Epithelial cell of prostate (primary cell): ENCODE measurements around the gene BTBD9.

ENCODE experiments used
- DNase-seq: peaks from one replicate; pipeline ENCODE4 v3.0.0-alpha.2; 2011; ENCODE audit warnings: low read depth, low spot score
- H3K27ac ChIP-seq: fragments of 450-650 bp; 2 replicates; pipeline ENCODE4 v1.5.1; 2017; ENCODE audit warnings: mild to moderate bottlenecking

BTBD9 gene

DNA sequence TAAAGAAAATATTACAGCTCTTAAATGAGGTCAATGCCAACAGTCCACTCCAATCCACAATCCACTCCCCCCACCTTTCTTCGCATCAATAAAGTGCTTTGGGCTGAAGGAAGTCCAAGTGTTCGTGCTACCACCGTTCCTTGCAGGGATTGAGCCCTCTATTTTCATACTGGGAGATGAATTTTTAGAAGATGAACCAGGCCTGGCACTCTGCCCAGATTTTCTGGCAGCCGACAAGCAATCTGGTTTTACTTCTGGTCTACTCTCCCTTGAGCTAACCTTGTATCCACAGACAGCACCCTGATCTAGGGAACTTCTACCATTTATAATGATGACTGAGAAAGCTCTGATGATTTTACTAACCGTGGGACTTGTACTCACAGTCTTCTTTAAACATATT lies 72.3 kb downstream of the BTBD9 start:
- no peak overlapping the region for H3K27ac ChIP-seq
- peak; percentile 14 for DNase-seq

DNA sequence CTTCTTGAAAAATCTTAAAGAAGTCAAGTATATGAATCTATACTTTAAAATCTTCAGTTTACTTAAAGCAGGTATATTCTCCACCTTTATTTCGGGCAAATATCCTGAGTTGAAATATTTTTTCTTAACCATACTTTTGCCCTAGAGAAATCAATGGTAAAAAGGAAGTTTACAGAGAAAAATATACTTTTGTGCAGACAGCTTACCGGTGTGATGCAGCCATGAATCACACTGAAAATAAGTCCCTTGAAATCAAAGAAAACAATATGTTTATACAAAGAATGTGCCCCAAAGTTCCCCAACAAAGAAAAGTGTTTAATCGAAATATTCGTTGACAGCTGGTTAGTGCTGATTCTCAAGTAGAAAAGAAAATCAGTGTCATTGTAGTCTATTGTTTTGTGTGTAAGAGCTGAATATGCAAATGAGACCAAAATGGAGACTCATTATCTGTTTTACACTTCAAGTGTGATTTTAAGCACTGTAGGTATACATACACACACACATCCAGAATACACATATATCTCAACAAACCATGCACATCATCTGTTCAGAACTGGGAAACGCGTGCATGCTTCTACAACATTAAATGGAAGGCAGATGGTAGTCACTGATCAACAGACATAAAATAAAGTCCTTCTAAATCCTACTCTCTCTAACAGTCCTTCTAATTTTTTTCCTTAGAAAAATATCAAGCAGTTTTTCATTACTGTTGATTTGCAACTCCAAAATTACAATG lies 73.3 kb downstream of the BTBD9 start:
- DNase-seq: no peak
- no peak overlapping the region for H3K27ac ChIP-seq

DNA sequence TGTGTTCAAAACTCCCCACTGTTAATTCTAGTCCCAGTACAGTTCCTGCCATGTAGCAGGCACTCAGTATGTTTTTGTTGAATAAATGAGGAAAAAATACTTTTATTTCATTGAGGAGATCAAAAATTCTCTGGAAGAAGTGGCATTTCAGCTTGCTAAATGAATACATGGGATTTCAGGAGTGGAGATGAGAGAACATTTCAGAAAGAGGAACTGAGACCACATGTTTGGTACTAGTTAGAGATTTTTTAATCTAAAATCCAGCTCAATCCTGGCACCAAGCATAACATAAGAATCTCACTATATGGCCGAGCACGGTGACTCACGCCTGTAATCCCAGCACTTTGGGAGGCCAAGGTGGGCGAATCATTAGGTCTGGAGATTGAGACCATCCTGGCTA lies 75.4 kb downstream of the BTBD9 start:
- no peak overlapping the region for H3K27ac ChIP-seq
- no peak for DNase-seq

DNA sequence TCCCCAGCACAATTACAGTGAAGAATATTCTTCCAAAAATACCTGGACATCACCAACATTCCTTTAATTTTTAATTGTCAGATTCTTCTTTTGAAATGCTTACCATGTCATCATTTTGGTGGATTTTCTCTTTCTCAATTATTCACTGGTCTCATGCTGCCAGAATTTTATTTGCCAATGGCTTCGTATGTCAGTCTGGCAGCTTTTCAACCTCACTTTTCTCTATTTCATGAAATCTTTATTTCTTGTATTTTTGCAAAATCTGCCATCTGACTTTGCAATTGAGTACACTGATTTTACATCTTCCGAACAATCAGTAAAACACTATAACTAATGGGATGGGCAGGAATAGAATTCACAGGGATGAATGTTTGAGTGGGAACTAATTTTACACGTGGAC lies 84.1 kb downstream of the BTBD9 start:
- no peak overlapping the region for H3K27ac ChIP-seq
- no peak for DNase-seq

DNA sequence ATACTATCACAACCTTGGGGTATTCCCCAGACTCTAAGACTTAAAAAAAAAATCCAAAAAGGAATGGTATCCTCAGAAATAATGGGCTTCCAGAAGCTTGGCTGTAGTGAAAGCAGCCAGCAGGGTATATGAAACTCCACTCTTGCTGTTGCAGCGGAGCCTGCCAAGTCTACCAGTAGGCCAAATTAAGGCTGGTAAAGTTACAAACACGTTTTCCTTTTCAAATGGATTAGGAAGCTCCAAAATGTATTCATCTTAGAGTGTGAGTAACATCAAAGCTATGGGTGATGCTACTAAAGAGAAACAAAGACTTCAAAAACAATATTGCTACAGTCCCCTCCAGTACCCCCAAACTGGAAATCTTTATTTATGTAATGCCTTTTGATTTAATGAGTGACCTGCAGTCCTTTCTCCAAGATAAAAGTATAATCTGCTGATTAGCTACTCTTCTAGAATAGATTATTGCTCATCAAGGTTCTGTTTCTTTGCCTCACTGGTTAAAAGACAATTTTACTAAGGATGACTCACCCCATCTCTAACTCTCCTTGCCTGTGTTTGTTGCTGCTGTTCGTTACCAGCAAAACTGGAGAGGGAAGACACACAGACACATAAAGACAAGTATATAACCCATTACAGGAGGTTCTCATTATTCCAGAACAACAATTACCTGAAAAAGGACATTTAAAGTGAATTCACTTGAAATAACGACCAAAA lies 84.9 kb downstream of the BTBD9 start:
- DNase-seq: no peak
- H3K27ac ChIP-seq: no peak overlapping the region

DNA sequence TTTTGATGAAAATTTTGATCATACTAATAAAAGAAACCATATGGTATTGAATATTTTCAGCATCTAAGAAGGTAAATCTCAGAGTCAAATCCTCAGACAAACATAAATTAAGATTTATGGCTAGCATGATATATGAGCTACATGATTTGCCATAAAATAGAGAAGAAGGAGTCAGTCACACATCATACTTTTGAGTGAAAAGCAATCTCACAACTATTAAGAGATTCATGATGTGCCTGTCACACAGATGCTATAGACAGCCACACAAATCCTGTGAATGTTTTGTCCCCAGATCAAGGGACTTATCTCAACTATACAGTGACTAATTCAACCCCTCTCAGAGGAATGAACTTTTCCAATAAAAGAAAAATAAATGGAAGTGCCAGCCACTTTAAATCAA lies 85.7 kb downstream of the BTBD9 start:
- no peak for DNase-seq
- no peak overlapping the region for H3K27ac ChIP-seq

DNA sequence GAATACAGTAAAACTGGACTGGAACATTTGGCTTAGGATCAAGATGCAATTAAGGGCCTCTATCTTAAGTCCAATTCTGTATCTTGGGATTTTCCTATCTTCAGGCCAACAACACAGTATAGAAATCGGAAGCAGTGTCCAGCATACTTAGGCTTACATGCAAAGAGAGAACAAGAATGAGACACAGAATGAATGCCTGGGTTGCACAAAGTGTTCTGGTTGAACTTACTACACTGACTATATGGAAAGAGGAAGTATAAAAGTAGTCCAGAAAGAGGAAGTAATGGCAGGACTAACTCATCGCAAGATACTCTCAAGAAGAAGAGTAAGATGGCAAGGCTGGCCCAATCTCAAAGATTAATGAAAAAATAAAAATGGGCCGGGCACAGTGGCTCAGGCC lies 87.6 kb downstream of the BTBD9 start:
- no peak for DNase-seq
- H3K27ac ChIP-seq: no peak overlapping the region

DNA sequence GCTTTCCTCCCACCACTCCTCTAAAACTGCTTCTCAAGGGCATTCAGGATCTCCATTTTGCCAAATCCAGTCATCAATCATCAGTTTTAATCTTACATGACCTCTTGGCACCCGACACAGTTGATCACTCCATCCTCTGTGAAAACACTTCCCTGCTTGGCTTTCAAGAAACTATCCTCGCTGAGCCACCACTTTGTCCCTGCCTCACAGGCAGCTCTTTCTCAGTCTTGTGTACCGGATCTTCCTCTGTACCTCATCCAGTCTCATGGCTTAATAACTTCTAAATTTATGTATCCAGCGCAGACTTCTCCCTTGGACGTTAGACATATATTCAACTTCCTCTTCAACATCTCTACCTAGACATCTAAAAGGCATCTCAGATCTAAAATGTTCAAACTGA lies 89.9 kb downstream of the BTBD9 start:
- no peak for DNase-seq
- no peak overlapping the region for H3K27ac ChIP-seq

DNA sequence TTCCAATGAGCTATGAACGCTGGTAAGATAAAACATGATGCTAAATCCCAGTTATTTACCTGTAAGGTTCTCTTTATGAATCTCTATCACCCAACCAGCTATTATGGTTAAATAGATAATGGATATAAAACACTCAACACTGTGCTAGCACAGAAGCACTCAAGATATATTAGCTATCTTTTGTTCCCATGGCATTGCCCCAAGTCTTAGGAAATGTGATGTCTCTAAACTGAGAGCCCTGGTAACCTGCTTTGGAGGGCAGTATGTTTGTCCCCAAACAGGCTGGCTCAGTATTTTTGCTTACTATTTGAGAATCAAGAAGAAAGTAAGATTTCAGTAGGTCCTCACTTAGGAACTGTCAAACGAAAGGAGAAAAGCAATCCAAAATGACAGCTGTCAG lies 90.5 kb downstream of the BTBD9 start:
- no peak for DNase-seq
- H3K27ac ChIP-seq: no peak overlapping the region

DNA sequence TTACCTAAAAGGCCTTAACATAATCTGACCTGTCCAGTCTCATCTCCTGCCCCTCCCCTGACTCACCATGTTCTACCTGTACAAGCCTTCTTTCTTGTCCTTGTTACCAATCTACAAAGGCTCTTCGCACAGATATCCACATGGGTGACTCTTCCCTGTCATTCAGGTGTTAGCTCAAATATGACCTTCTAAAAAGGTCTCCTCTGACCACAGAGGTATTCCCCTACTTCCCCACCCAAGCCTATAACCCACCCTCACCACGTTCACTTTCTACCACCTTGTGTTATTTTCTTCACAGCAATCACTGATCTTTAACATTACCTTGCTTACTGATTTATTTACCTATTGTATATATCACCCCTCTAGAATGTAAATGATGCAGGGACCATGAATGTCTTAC lies 96.7 kb downstream of the BTBD9 start:
- H3K27ac ChIP-seq: no peak overlapping the region
- DNase-seq: no peak

DNA sequence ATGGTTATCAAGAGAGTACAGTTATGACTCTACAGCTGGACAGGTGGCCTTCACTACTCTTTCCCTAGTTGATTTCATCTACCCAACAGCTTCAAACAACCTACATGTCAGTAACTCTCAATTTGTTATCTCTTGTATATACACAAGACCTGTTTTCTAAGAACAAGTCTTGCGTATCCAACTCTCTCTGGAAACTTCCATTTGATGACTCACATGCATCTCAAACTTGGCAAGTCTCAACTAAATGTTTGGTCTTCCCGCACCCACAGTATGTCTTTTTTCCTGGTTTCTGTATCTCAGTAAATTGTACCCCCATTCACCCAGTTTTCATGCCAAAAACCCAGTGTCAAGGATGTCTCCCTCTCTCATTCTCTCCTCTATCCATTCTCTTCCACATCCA lies 97.7 kb downstream of the BTBD9 start:
- H3K27ac ChIP-seq: no peak overlapping the region
- DNase-seq: peak; percentile 50

DNA sequence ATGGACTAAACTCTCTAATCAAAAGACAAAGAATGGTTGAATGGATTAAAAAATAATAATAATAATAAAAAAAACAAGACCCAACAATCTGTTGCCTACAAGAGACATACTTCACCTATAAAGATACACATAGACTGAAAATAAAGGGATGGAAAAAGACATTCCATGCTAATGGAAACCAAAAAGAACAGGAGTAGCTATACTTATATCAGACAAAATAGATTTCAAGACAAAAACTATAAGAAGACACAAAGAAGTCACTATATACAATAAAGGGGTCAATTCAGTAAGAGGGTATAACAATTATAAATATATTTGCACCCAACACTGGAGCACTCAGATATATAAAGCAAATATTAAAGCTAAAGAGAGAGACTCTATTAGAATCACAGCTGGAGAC lies 106.7 kb downstream of the BTBD9 start:
- no peak for DNase-seq
- no peak overlapping the region for H3K27ac ChIP-seq

DNA sequence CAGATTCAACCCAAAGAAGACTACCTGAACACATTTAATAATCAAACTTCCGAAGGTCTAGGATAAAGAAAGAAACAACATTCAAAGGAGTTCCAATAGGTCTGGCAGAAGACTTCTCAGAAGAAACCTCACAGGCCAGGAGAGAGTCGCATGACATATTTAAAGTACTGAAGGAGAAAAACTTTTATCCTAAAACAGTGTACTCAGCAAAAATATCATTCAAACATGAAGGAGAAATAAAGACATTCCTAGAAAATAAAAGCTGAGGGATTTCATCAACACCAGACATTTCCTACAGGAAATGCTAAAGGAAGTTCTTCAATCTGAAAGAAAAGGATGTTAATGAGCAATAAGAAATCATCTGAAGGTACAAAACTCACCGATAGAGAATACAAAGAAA lies 108.6 kb downstream of the BTBD9 start:
- DNase-seq: no peak
- no peak overlapping the region for H3K27ac ChIP-seq

DNA sequence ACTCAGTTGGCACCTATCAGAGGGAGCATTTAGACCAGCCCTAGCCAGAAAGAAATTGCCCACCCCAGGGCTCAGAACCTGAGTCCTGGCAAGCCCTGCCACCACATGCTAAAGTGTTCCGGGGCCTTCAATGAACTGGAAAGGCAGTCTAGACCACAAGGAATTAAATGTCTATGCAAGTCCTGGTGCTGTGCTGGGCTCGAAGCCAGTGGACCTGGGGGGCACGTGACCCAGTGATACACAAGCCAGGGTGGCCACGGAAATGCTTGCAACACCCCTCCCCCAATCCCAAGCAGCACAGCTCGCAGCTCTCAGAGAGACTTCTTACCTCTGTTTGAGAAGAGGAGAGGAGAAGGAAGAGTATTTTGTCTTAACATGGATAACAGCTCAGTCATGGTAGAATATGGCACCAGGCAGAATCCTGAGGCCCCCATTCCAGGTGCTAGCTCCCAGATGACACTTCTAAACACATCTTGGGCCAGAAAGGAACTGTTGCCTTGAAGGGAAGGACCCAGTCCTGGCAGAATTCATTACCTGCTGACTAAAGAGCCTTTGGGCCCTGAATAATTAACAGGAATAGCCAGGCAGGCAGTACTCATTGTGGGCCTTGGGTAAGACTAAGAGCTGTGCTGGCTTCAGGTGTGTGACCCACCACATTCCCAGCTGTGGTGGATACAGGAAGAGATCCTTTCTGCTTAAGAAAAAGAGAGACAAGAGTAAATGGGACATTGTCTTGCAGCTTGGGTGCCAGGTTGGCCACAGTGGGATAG lies 111.3 kb downstream of the BTBD9 start:
- DNase-seq: no peak
- no peak overlapping the region for H3K27ac ChIP-seq

DNA sequence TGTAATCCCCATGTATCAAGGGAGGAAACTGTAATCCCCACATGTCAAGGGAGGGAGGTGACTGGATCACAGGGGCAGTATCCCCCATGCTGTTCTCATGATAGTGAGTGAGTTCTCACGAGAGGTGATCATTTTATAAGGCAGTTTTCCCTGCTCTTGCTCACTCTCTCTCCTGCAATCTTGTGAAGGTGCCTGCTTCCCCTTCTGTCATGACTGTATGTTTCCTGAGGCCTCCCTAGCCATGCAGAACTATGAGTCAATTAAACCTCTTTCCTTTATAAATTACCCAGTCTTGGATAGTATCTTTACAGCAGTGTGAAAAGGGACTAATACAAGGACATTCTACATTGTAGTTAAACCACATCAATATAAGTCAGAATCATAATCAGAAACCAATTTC lies 112.4 kb downstream of the BTBD9 start:
- no peak for DNase-seq

DNA sequence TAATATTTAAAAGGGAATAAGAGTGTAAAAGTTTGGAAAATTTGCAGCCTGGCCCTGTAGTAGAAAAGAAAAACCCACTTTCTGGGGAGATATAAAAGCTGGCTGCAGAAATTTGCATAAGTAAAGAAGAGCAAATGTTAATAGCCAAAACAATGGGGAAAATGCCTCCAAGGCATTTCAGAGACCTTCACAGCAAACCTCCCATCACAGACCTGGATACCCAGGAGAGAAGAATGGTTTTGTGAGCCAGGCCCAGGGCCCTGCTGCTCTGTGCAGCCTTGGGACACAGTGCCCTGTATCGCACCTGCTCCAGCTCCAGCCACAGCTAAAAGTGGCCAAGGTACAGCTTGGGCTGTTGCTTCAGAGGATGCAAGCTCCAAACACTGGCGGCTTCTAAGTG lies 113.8 kb downstream of the BTBD9 start:
- DNase-seq: no peak
- no peak overlapping the region for H3K27ac ChIP-seq

More for the DNA sequence above, 112.4 kb downstream of the BTBD9 start:
- H3K27ac ChIP-seq: no peak overlapping the region

DNA sequence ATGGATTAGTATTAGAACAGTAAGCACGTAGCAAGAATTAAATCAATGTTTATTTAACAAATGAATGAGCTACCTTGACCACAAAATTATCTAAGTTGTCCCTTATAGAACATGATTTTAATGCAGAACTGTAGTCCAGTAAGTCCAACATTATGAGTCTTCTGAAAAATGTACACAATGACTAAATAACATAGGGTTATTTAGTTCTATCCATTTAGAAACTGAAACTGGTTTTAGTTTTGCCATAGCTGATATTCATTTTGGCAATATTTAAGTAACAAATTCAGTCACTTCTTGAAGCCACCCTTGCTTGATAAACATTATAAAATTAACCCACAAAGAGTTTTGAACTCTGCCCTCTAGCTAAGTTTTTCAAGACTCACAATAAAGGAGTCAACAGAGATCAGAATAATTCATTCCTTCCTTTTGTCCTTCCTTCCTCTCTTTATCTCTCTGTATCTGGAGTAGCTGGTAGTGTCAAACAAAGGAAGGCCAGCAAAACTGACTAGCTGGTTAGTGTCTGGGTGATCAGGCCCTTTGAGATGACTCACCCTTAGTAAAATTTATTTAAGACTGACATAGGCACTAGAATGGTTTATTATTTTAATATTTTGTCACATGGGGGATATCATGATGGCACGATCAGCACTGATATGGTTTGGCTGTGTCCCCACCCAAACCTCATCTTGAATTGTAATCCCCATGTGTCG lies 115.1 kb downstream of the BTBD9 start:
- no peak for DNase-seq
- H3K27ac ChIP-seq: no peak overlapping the region

DNA sequence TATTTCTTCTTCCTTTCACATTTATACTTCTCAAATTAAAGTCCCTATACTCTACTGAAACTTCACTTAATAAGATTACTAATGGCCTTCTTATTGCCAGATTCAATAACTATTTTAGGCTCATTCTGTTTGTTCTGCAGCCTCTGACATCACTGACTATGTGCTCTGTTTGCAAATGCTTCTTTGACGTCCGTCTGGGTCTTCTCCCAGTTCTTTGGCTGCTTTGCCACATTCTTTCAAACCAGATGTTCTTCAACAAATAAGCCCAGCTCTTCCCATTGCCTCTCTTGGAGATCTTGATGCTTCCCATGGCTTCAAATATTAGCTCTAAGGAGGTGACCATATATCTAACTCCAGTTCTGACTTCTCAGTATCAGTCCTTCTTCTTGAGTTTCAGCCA lies 117.4 kb downstream of the BTBD9 start:
- no peak overlapping the region for H3K27ac ChIP-seq
- no peak for DNase-seq

DNA sequence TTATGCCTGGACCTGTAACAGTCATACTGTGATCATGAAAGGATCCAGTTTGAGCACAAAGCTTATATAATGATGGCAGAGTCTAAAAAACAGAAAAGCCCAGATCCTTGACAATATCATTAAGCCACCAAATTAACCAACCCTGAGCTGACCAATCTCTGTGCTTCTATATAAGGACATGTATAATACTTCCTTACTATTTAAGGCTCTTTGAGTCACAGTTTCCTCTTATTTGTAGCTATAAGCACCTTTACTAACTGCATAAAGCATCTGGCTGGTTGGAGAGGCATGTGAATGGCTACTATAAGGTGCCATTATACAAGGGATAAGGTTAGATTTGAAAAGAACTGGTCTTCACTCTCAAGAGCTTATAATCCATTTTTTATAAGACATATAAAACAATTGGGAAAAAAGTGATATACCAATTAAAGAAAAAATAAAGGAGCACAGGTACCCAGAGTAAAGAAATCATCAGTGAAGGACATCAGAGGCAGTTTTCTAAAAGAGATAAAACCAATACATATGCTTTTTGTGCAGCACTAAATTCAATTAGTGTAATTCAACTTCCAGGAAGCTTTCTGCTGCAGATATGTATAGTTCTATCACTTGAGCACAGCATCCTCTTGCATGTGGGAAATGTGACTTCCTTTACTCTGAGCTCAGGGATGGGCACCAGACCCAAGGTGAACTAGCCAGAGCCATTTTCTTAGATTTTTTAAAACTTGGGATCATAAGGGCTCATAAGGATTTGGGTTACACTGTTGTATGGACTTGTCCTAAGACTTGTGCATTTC lies 121.0 kb downstream of the BTBD9 start:
- no peak for DNase-seq
- no peak overlapping the region for H3K27ac ChIP-seq

DNA sequence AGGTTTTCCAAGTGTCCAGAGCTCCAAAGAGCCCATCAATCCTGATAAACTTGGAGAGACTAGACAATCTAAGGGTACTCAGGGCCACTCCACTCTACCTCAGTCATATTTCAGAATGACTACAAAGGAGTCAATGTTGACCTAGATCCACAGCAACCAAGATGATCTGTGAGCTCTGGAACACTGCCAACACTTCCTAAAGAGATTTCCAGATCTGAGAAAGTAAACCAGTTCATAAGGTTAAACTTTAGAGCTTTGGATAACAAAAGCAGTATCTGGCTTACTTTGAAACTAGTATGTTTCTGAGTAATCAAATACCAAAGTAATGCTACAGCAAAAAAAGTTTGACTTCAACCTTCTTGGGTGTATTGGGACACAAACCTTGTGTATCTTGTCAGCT lies 122.7 kb downstream of the BTBD9 start:
- no peak overlapping the region for H3K27ac ChIP-seq
- DNase-seq: no peak
